ACC112 (cell line): ENCODE results near the gene KLHL29.

ENCODE experiments used
- H2AFZ ChIP-seq: fragments of 200-600 bp; sonication (generic); one replicate; pipeline ENCODE4 v1.6.0; 2017; ENCODE audit warnings: antibody characterized with exemption, low read length; ENCODE audit not compliant: unreplicated experiment
- H3K27ac ChIP-seq: fragments of 200-600 bp; sonication (generic); 2 replicates; pipeline ENCODE4 v1.5.1; 2014; ENCODE audit warnings: low read depth, mild to moderate bottlenecking, antibody characterized with exemption, low read length, moderate library complexity
- H3K27me3 ChIP-seq: fragments of 200-600 bp; sonication (generic); 2 replicates; pipeline ENCODE4 v1.6.1; 2014; ENCODE audit warnings: mild to moderate bottlenecking, antibody characterized with exemption, low read length, moderate library complexity, mixed read lengths; ENCODE audit not compliant: insufficient read depth
- H3K36me3 ChIP-seq: fragments of 200-600 bp; sonication (generic); 2 replicates; pipeline ENCODE4 v1.6.1; 2016; ENCODE audit warnings: mild to moderate bottlenecking, antibody characterized with exemption, low read length, moderate library complexity, mixed read lengths; ENCODE audit not compliant: insufficient read depth
- H3K4me1 ChIP-seq: fragments of 200-600 bp; sonication (generic); one replicate; pipeline ENCODE4 v1.6.1; 2016; ENCODE audit warnings: low read length, mixed read lengths; ENCODE audit not compliant: insufficient read depth, unreplicated experiment, control insufficient read depth
- H3K4me3 ChIP-seq: fragments of 200-600 bp; sonication (generic); 2 replicates; pipeline ENCODE4 v1.5.1; 2014; ENCODE audit warnings: mild to moderate bottlenecking, low read depth, low read length
- H3K79me2 ChIP-seq: fragments of 200-600 bp; sonication (generic); one replicate; pipeline ENCODE4 v1.6.0; 2016; ENCODE audit warnings: low read length; ENCODE audit not compliant: control insufficient read depth, unreplicated experiment, insufficient read depth

The KLHL29 gene

DNA sequence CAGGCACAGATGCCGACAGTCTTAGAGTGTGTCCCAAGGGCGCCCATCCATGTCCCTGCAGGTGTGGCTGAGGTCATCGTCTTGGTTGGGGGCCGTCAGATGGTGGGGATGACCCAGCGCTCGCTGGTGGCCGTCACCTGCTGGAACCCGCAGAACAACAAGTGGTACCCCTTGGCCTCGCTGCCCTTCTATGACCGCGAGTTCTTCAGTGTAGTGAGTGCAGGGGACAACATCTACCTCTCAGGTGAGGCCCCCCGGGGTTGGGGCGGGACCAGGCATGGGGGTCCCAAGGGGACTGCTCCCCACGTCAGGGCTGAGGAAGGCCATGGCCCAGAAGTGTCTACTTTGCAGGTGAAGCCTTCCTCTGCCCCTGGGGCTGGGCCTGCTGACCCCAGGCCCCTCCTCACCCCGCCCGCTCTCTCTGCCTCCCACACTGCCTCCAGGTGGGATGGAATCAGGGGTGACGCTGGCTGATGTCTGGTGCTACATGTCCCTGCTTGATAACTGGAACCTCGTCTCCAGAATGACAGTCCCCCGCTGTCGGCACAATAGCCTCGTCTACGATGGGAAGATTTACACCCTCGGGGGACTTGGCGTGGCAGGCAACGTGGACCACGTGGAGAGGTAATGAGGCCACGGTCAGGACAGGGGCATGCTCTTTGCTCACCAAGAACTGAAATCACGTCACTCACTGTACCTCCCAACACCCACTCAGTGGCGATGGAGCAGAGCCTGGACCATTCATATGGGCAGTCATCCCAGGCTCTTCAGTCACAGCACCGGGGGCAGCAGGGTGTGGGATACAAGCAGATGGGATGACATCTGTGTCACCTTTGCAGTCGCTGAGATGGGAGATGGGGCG lies 311.1 kb downstream of the KLHL29 start:
- Histone ChIP-seq H3K36me3 (peaks cover 4% of the 10 kb centered on the region; the same call in 1 of the 2 replicates), H3K27me3 (no peaks in the 10 kb centered on the region)

GRCh38 chr2:23696752-23697045 lies 311.7 kb downstream of the KLHL29 start:
- Histone ChIP-seq H3K4me1 (no peaks in the 10 kb centered on the region), H3K79me2 (no peaks in the 10 kb centered on the region), H2AFZ (no peak overlapping the region), H3K27me3 (no peaks in the 10 kb centered on the region), H3K36me3 (peaks cover 4% of the 10 kb centered on the region; the same call in 1 of the 2 replicates), H3K4me3 (no peak overlapping the region), H3K27ac (no peak overlapping the region)

More for the DNA sequence above, 311.1 kb downstream of the KLHL29 start:
- Histone ChIP-seq H3K4me3 (no peak overlapping the region), H3K4me1 (no peaks in the 10 kb centered on the region), H3K79me2 (no peaks in the 10 kb centered on the region), H2AFZ (no peak overlapping the region), H3K27ac (no peak overlapping the region)

GRCh38 chr2:23697256-23698075 lies 312.5 kb downstream of the KLHL29 start:
- no peak overlapping the region for H2AFZ ChIP-seq
- H3K36me3 ChIP-seq, result peaks cover 4% of the 10 kb centered on the region; the same call in 1 of the 2 replicates
- no peak overlapping the region for H3K27ac ChIP-seq
- H3K79me2 ChIP-seq, result no peaks in the 10 kb centered on the region
- no peaks in the 10 kb centered on the region for H3K4me1 ChIP-seq
- no peaks in the 10 kb centered on the region for H3K27me3 ChIP-seq
- H3K4me3 ChIP-seq, result no peak overlapping the region

DNA sequence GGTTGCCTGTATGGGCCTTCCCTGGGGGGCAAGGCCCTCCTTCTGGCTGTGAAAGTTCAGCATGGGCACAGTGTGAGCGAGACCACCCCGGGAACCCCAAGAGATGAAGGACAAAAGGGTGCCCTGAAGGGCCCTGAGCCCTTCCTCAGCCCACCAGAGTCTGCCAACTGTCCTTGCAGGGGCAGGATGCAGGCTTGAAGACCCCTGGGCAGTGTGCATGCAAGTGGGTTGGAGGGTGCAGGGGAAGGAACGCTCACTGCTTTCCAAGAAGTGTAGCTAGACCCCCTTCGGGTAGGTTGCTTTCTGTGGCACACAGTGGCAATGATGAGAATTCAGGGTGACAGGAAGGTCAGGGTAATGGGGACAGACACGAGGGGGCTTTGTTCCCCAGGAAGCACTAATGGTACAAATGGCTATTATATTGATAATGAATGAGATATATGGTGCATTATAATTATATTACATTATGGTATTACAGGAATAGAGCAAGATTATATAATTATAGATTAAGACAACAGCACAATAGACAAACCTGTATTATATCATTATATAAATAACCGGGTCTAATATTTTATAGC lies 313.2 kb downstream of the KLHL29 start:
- no peaks in the 10 kb centered on the region for H3K4me1 ChIP-seq
- no peak overlapping the region for H3K27ac ChIP-seq
- H2AFZ ChIP-seq, result no peak overlapping the region

DNA sequence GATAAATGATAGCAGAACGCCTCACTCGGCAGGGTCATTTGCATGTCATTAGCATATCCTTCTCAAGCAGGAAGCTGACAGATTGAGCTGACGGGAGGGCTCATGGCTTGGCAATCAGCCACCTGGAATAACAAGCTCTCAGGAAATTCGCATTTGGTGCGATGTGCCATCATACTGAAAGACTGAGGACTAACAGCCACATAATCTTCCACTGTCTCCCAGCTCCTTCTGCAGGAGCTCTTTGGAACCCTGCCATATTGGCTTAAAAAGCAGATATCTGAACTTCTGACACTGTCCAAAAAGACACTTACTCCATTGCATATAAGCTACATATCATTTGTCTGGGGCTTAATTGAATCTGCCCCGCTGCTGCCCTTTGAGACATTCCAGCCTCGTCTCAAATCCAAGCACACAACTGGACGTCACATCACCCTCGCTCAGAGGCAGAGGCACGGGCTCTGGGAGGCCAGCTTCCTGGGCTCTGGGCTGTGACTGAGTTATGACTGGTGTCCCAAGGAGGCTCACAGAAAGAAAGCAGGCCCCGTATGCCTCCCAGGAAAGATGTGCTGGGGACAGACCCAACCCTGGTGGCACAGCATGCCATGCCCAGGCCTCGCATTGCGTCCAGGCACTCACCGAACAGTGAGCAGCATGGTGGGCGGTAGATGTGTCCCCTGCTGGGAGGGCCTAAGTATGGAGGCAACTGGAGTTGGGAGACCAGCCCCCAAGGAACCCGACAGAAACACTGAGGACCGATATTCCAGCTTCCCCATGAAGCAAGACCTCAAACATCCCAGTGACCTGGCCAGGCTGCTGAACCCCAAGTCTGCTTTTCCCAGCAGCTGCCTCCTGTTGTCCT lies 314.0 kb downstream of the KLHL29 start:
- Histone ChIP-seq H3K4me3 (no peak overlapping the region), H3K4me1 (no peaks in the 10 kb centered on the region), H3K27me3 (no peaks in the 10 kb centered on the region), H3K36me3 (peaks cover 4% of the 10 kb centered on the region; the same call in 1 of the 2 replicates), H2AFZ (no peak overlapping the region), H3K27ac (no peak overlapping the region), H3K79me2 (no peaks in the 10 kb centered on the region)

More for the DNA sequence above, 313.2 kb downstream of the KLHL29 start:
- Histone ChIP-seq H3K79me2 (no peaks in the 10 kb centered on the region), H3K4me3 (no peak overlapping the region), H3K27me3 (no peaks in the 10 kb centered on the region), H3K36me3 (peaks cover 4% of the 10 kb centered on the region; the same call in 1 of the 2 replicates)

GRCh38 chr2:23699580-23699925 lies 314.6 kb downstream of the KLHL29 start:
- Histone ChIP-seq H3K4me3 (no peak overlapping the region), H3K27me3 (no peaks in the 10 kb centered on the region), H3K36me3 (peaks cover 4% of the 10 kb centered on the region; the same call in 1 of the 2 replicates), H3K4me1 (no peaks in the 10 kb centered on the region), H3K79me2 (no peaks in the 10 kb centered on the region), H2AFZ (no peak overlapping the region), H3K27ac (no peak overlapping the region)

GRCh38 chr2:23700627-23701026 lies 315.6 kb downstream of the KLHL29 start:
- no peaks in the 10 kb centered on the region for H3K79me2 ChIP-seq
- H3K4me3 ChIP-seq, result no peak overlapping the region
- no peaks in the 10 kb centered on the region for H3K27me3 ChIP-seq
- H2AFZ ChIP-seq, result no peak overlapping the region
- no peak overlapping the region for H3K27ac ChIP-seq
- H3K36me3 ChIP-seq, result peaks cover 4% of the 10 kb centered on the region; the same call in 1 of the 2 replicates
- no peaks in the 10 kb centered on the region for H3K4me1 ChIP-seq

GRCh38 chr2:23703037-23703582 lies 318.1 kb downstream of the KLHL29 start:
- Histone ChIP-seq H3K4me1 (no peaks in the 10 kb centered on the region), H3K36me3 (peaks cover 4% of the 10 kb centered on the region; the same call in 1 of the 2 replicates), H3K27me3 (no peaks in the 10 kb centered on the region), H2AFZ (no peak overlapping the region), H3K4me3 (no peak overlapping the region), H3K27ac (no peak overlapping the region), H3K79me2 (no peaks in the 10 kb centered on the region)

DNA sequence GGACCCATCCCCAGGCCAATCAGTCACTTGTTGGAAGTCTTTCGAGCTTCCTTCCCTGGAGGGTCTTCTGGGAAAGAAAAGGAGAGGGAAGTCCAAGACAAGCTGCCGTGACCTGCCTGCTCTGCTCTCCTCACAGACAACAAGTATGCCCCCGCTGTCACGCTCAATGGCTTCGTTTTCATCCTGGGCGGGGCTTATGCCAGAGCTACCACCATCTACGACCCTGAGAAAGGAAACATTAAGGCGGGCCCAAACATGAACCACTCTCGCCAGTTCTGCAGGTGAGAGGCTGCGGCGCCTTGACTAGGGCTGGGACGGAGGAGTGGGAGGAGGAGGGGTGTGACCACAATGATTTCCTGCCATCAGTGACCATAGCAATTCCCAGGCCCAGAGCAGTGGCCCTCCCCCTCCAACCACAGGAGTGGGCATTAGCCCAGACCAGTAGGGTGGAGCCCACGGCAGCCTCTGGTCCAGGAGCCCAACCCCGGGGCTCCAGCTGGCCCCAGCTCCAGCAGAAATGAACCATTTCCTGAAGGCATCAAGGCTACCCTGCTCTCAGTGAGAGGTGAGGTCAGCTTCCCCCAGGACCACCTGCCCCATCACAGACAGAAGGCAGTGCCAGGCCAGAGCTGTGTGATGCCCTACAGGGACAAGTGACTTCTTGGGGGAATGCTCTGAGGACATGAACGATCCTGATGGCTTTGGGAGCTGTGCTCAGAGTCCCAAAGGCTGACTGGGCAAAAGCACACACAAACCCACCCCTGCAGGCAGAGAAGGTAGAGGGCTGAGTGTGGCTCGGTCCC lies 318.8 kb downstream of the KLHL29 start:
- no peaks in the 10 kb centered on the region for H3K4me1 ChIP-seq
- H3K79me2 ChIP-seq, result no peaks in the 10 kb centered on the region
- no peak overlapping the region for H2AFZ ChIP-seq
- H3K36me3 ChIP-seq, result peaks cover 4% of the 10 kb centered on the region; the same call in 1 of the 2 replicates
- H3K27ac ChIP-seq, result no peak overlapping the region
- no peak overlapping the region for H3K4me3 ChIP-seq
- H3K27me3 ChIP-seq, result no peaks in the 10 kb centered on the region
